ENCODE results near the gene LMX1B. TPM values are rescaled to one million over a fixed set of nuclear protein-coding genes. Genes with fewer than 3 reads are reported as not detected.

Gene LMX1B
- total RNA-seq, 1 experiment from 2014 or later, result 0.55 TPM

DNA sequence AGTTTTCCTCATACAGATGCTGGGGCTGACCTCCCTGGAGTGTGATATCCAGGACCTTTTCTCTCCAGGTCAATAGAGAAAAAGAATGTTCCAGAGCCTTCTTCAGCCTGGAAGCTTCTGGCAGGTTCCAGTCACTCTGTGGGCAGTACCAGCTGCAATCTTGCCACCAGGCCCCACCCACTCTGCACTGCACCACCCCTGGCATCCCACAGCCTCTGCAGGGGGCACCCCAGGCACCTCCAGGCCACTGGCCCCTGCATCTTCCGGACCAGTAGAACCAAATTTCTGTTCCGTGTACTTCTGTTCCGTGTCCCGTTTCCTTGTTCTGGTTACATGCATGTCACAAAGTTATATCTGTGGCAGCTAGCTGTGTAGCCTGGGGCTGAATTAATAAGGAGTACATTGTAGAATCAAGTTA lies 107.8 kb downstream of the LMX1B start:
- no peaks in the 10 kb centered on the region for H3F3A ChIP-seq (ENCODE audit: low read length, unreplicated experiment)
- H3K9me2 ChIP-seq (replicated peaks; ENCODE audit: low read length), result no peaks in the 10 kb centered on the region
- no peaks in the 10 kb centered on the region for H3K9me3 ChIP-seq (ENCODE audit: low read length)
- BruUV-seq (replicated peaks), result no TSS peak
- intact Hi-C loops (cut with micrococcal nuclease), result no loop called here
- DNase-seq (no peak), ATAC-seq (no peak)
- no peaks in the 10 kb centered on the region for H3K4me1 ChIP-seq (ENCODE audit: insufficient read depth, low read length)
- H3K4me2 ChIP-seq (ENCODE audit: low read length), result no peak overlapping the region
- no peak overlapping the region for H2AFZ ChIP-seq (ENCODE audit: low read length)
- H3K27me3 ChIP-seq (ENCODE audit: low read length), result peaks cover 19% of the 10 kb centered on the region
- CTCF ChIA-PET, result no interaction called here
- H4K20me1 ChIP-seq (ENCODE audit: low read length), result no peaks in the 10 kb centered on the region
- H3K79me2 ChIP-seq (ENCODE audit: low read length), result no peaks in the 10 kb centered on the region
- POLR2A ChIA-PET (ENCODE audit: unreplicated experiment), result no interaction called here
- no peak overlapping the region for H3K9ac ChIP-seq (ENCODE audit: low read length)
- no peak overlapping the region for H3K27ac ChIP-seq (ENCODE audit: low read length)
- no peaks in the 10 kb centered on the region for H3K36me3 ChIP-seq (ENCODE audit: low read depth, low read length)
- no peak overlapping the region for H3K4me3 ChIP-seq (ENCODE audit: low read length)
- TF ChIP-seq EZH2 (IDR thresholded peaks at IDR 0.05; ENCODE audit: low read length, unreplicated experiment) (no peak), EZH2phosphoT487 (IDR thresholded peaks at IDR 0.05; ENCODE audit: borderline replicate concordance, low read length) (no peak)
- TF ChIP-seq, protein P1, sequence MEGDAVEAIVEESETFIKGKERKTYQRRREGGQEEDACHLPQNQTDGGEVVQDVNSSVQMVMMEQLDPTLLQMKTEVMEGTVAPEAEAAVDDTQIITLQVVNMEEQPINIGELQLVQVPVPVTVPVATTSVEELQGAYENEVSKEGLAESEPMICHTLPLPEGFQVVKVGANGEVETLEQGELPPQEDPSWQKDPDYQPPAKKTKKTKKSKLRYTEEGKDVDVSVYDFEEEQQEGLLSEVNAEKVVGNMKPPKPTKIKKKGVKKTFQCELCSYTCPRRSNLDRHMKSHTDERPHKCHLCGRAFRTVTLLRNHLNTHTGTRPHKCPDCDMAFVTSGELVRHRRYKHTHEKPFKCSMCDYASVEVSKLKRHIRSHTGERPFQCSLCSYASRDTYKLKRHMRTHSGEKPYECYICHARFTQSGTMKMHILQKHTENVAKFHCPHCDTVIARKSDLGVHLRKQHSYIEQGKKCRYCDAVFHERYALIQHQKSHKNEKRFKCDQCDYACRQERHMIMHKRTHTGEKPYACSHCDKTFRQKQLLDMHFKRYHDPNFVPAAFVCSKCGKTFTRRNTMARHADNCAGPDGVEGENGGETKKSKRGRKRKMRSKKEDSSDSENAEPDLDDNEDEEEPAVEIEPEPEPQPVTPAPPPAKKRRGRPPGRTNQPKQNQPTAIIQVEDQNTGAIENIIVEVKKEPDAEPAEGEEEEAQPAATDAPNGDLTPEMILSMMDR (conservative IDR thresholded peaks at IDR 0.05; ENCODE audit: low read depth, low read length), result no peak

DNA sequence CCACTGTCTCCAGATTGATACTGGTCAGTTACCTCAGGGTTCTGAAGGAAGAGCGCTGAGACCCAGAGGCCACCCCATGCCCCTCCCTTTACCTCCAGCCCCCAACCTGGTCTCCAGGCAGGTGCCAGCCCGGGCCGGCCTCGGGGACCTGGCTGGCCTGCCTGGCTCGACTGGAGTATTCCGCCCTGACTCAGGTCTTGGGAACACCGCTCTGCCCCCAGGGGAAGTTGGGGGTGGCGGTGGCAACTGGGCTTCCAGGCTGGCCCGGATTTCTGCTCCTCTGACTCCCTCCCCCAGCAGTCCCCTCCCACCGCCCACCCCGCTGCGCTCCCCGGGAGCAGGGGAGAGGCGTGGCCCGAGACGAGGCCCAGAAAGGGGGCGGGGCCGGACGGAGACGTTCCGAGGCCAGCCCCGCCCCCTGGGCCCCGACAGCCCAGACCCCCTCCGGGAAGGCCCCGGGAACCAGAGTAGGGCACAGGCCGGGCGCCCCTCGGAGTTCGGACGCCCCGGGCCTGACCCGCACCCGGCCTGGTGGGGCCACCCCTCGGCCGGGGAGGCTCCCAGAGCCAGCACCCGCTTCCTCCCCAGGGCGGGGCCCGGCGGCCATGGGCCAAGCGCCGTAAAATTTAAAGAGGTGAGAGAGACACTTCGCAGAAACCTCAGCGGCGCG lies 108.7 kb downstream of the LMX1B start:
- intact Hi-C loops (cut with micrococcal nuclease), result no loop called here
- Histone ChIP-seq H3K9ac (ENCODE audit: low read length) (0 out of 2 replicates have a peak overlapping the region, but pooled peaks have one; percentile 27), H3K4me3 (ENCODE audit: low read length) (peak overlapping the region; percentile 73), H3K36me3 (ENCODE audit: low read depth, low read length) (no peaks in the 10 kb centered on the region), H3K4me1 (ENCODE audit: insufficient read depth, low read length) (no peaks in the 10 kb centered on the region), H3K27ac (ENCODE audit: low read length) (no peak overlapping the region), H4K20me1 (ENCODE audit: low read length) (no peaks in the 10 kb centered on the region), H3K9me2 (replicated peaks; ENCODE audit: low read length) (no peaks in the 10 kb centered on the region), H2AFZ (ENCODE audit: low read length) (peak overlapping the region; percentile 80), H3K4me2 (ENCODE audit: low read length) (peak overlapping the region; percentile 88), H3F3A (ENCODE audit: low read length, unreplicated experiment) (no peaks in the 10 kb centered on the region), H3K9me3 (ENCODE audit: low read length) (no peaks in the 10 kb centered on the region), H3K27me3 (ENCODE audit: low read length) (peaks cover 19% of the 10 kb centered on the region), H3K79me2 (ENCODE audit: low read length) (no peaks in the 10 kb centered on the region)
- ATAC-seq (peak; percentile 77), DNase-seq (peak; percentile 70)
- BruUV-seq (replicated peaks), result no TSS peak
- ChIA-PET POLR2A (ENCODE audit: unreplicated experiment) (no interaction called here), CTCF (no interaction called here)
- no peak for TF ChIP-seq EZH2 (IDR thresholded peaks at IDR 0.05; ENCODE audit: low read length, unreplicated experiment)

DNA sequence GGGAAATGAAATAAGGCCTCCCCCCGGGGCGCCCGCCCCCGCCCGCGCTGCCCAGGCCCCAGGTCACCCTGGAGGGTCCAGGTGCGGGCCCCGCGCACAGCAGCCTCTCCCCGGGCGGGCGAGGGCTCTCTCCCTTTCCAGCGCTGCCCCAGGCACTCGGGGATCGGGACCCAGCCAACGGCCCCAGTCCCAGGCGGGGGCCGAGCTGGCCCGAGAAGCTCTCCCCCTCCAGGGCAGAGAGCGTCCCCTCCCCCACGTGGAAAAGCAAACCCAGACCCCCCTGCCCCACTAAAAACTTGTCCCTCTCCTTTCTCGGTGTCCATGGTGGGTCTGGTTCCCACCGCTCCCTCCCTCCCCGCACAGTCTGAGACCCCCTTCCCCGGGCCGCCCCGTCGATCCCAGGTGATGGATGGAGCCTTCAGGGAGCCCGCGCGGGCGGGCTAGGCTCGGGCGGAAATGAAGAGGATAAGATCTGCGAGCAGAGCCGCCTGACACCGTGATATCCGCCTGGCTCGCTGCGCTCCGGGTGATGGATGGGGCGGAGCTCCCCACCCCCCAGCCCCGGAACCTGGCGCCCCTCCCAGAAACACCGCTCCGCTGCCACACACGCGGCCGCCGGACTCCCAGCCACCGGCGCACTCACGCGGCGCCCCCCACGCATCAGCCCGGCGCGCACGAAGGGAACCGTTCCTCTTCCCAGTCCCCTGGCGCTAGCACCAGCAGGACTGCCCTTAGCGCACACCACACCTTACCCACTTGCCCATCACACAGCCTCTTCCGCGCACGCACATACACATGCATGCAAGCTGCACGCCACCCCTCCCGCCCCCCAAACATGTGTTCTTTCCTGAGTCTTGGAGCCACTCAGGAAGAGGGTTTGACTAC lies 109.4 kb downstream of the LMX1B start:
- Histone ChIP-seq H3K9me2 (replicated peaks; ENCODE audit: low read length) (no peaks in the 10 kb centered on the region), H3K79me2 (ENCODE audit: low read length) (no peaks in the 10 kb centered on the region), H3K27ac (ENCODE audit: low read length) (no peak overlapping the region), H4K20me1 (ENCODE audit: low read length) (no peaks in the 10 kb centered on the region), H3K9me3 (ENCODE audit: low read length) (no peaks in the 10 kb centered on the region), H3K27me3 (ENCODE audit: low read length) (peaks cover 22% of the 10 kb centered on the region), H3K4me1 (ENCODE audit: insufficient read depth, low read length) (no peaks in the 10 kb centered on the region), H2AFZ (ENCODE audit: low read length) (peak overlapping the region; percentile 80), H3K4me3 (ENCODE audit: low read length) (peak overlapping the region; percentile 73), H3K9ac (ENCODE audit: low read length) (0 out of 2 replicates have a peak overlapping the region, but pooled peaks have one; percentile 27), H3K4me2 (ENCODE audit: low read length) (peak overlapping the region; percentile 88), H3F3A (ENCODE audit: low read length, unreplicated experiment) (no peaks in the 10 kb centered on the region), H3K36me3 (ENCODE audit: low read depth, low read length) (no peaks in the 10 kb centered on the region)
- TF ChIP-seq EZH2phosphoT487 (IDR thresholded peaks at IDR 0.05; ENCODE audit: borderline replicate concordance, low read length) (no peak), EZH2 (IDR thresholded peaks at IDR 0.05; ENCODE audit: low read length, unreplicated experiment) (no peak)
- TF ChIP-seq, protein P1 (conservative IDR thresholded peaks at IDR 0.05; ENCODE audit: low read depth, low read length), result no peak
- DNase-seq (no peak), ATAC-seq (no peak; the same call in 1 of the 2 replicates)
- CTCF ChIA-PET, result no interaction called here
- POLR2A ChIA-PET (ENCODE audit: unreplicated experiment), result interaction anchor here (0.6 kb wide), 1 partner anchor 11 kb away, joined by 8 read pairs; no protein-coding TSS in a partner anchor
- no TSS peak for BruUV-seq (replicated peaks)
- intact Hi-C loops (cut with micrococcal nuclease), result no loop called here
